Subcutaneous abdominal adipose tissue (tissue), 5 donors: ENCODE data around the gene KRT73.

ENCODE experiments used
- H3K27ac ChIP-seq: one replicate; pipeline ENCODE4 v1.7.0; 2013; ENCODE audit warnings: low read depth, mild to moderate bottlenecking, inconsistent platforms, low read length, moderate library complexity
- H3K27me3 ChIP-seq, 5 donors: one replicate each; pipeline ENCODE4 v1.7.0; 2013; ENCODE audit warnings: low read length in 5 of 5, inconsistent platforms in 1 of 5; ENCODE audit not compliant: control insufficient read depth in 5 of 5, insufficient read depth in 4 of 5
- H3K36me3 ChIP-seq, 5 donors: one replicate each; pipeline ENCODE4 v1.7.0; 2013; ENCODE audit warnings: low read length in 5 of 5; ENCODE audit not compliant: control insufficient read depth in 5 of 5, insufficient read depth in 5 of 5
- H3K4me1 ChIP-seq, 5 donors: one replicate each; pipeline ENCODE4 v1.7.0; 2013; ENCODE audit warnings: low read length in 5 of 5, mild to moderate bottlenecking in 3 of 5, moderate library complexity in 1 of 5; ENCODE audit not compliant: control insufficient read depth in 5 of 5, insufficient read depth in 5 of 5
- H3K4me3 ChIP-seq, 5 donors: one replicate each; pipeline ENCODE4 v1.7.0; 2013; ENCODE audit warnings: low read length in 5 of 5, low read depth in 1 of 5
- H3K9ac ChIP-seq, 5 donors: one replicate each; pipeline ENCODE4 v1.7.0; 2013; ENCODE audit warnings: low read length in 5 of 5, mild to moderate bottlenecking in 4 of 5, moderate library complexity in 3 of 5
- H3K9me3 ChIP-seq, 5 donors: one replicate each; pipeline ENCODE4 v1.7.0; 2013; ENCODE audit warnings: low read length in 5 of 5; ENCODE audit not compliant: control insufficient read depth in 5 of 5
- donor health status: healthy.
- donor health status: healthy.
- donor health status: healthy.
- donor health status: healthy.
- donor health status: healthy.

KRT73 gene

GRCh38 chr12:52647601-52648000 is 29.2 kb upstream of the KRT73 start:
- no peaks in the 10 kb centered on the region for H3K36me3 ChIP-seq
- no peak overlapping the region for H3K27ac ChIP-seq
- peaks cover 1 to 10% (median 5%) of the 10 kb centered on the region in 5 donors for H3K4me1 ChIP-seq
- H3K9ac ChIP-seq: no peak overlapping the region
- peaks cover 0 to 2% (median 0%) of the 10 kb centered on the region in 5 donors for H3K9me3 ChIP-seq
- peaks cover 0 to 13% (median 5%) of the 10 kb centered on the region in 5 donors for H3K27me3 ChIP-seq
- H3K4me3 ChIP-seq: no peak overlapping the region

- Histone ChIP-seq H3K4me1 (peaks cover 1 to 10% (median 5%) of the 10 kb centered on the region in 5 donors), H3K36me3 (no peaks in the 10 kb centered on the region), H3K27ac (no peak overlapping the region), H3K27me3 (peaks cover 0 to 13% (median 5%) of the 10 kb centered on the region in 5 donors), H3K4me3 (no peak overlapping the region), H3K9me3 (no peaks in the 10 kb centered on the region), H3K9ac (no peak overlapping the region)
Observed at GRCh38 chr12:52646613-52647012, 28.3 kb upstream of the KRT73 start.

GRCh38 chr12:52645982-52646381 is 27.6 kb upstream of the KRT73 start:
- no peak overlapping the region for H3K27ac ChIP-seq

GRCh38 chr12:52645120-52645761 is 26.9 kb upstream of the KRT73 start:
- H3K36me3 ChIP-seq: no peaks in the 10 kb centered on the region
- no peak overlapping the region for H3K27ac ChIP-seq
- H3K27me3 ChIP-seq: peaks cover 0 to 13% (median 5%) of the 10 kb centered on the region in 5 donors
- H3K9me3 ChIP-seq: no peaks in the 10 kb centered on the region
- no peak overlapping the region for H3K9ac ChIP-seq
- peaks cover 0 to 2% (median 0%) of the 10 kb centered on the region in 5 donors for H3K4me1 ChIP-seq
- H3K4me3 ChIP-seq: no peak overlapping the region

More at GRCh38 chr12:52645982-52646381, 27.6 kb upstream of the KRT73 start:
- Histone ChIP-seq H3K9ac (no peak overlapping the region), H3K27me3 (peaks cover 0 to 13% (median 5%) of the 10 kb centered on the region in 5 donors), H3K4me1 (peaks cover 1 to 9% (median 5%) of the 10 kb centered on the region in 5 donors), H3K4me3 (no peak overlapping the region), H3K9me3 (no peaks in the 10 kb centered on the region), H3K36me3 (no peaks in the 10 kb centered on the region)

GRCh38 chr12:52644078-52644415 is 25.7 kb upstream of the KRT73 start:
- H3K9ac ChIP-seq: no peak overlapping the region

GRCh38 chr12:52643233-52644077 is 25.1 kb upstream of the KRT73 start:
- Histone ChIP-seq H3K4me1 (no peaks in the 10 kb centered on the region), H3K9me3 (no peaks in the 10 kb centered on the region), H3K9ac (no peak overlapping the region), H3K4me3 (no peak overlapping the region), H3K36me3 (no peaks in the 10 kb centered on the region), H3K27me3 (peaks cover 0 to 13% (median 5%) of the 10 kb centered on the region in 5 donors), H3K27ac (no peak overlapping the region)

More at GRCh38 chr12:52644078-52644415, 25.7 kb upstream of the KRT73 start:
- H3K9me3 ChIP-seq: no peaks in the 10 kb centered on the region
- no peak overlapping the region for H3K4me3 ChIP-seq
- H3K27ac ChIP-seq: no peak overlapping the region
- no peaks in the 10 kb centered on the region for H3K4me1 ChIP-seq
- H3K36me3 ChIP-seq: no peaks in the 10 kb centered on the region
- peaks cover 0 to 13% (median 5%) of the 10 kb centered on the region in 5 donors for H3K27me3 ChIP-seq

- Histone ChIP-seq H3K4me3 (no peak overlapping the region), H3K9me3 (no peaks in the 10 kb centered on the region), H3K36me3 (no peaks in the 10 kb centered on the region), H3K9ac (no peak overlapping the region), H3K27me3 (peaks cover 0 to 13% (median 5%) of the 10 kb centered on the region in 5 donors), H3K27ac (no peak overlapping the region), H3K4me1 (no peaks in the 10 kb centered on the region)
Observed at GRCh38 chr12:52641468-52641867, 23.1 kb upstream of the KRT73 start.

- Histone ChIP-seq H3K9me3 (no peaks in the 10 kb centered on the region), H3K9ac (no peak overlapping the region), H3K4me3 (no peak overlapping the region), H3K36me3 (no peaks in the 10 kb centered on the region), H3K4me1 (no peaks in the 10 kb centered on the region), H3K27me3 (peaks cover 0 to 6% (median 4%) of the 10 kb centered on the region in 5 donors), H3K27ac (no peak overlapping the region)
Observed at GRCh38 chr12:52637299-52637698, 18.9 kb upstream of the KRT73 start.

- Histone ChIP-seq H3K27me3 (peaks cover 2 to 9% (median 3%) of the 10 kb centered on the region in 5 donors), H3K9me3 (no peaks in the 10 kb centered on the region), H3K36me3 (no peaks in the 10 kb centered on the region), H3K27ac (no peak overlapping the region), H3K4me3 (no peak overlapping the region), H3K4me1 (no peaks in the 10 kb centered on the region), H3K9ac (no peak overlapping the region)
Observed at GRCh38 chr12:52636592-52637258, 18.4 kb upstream of the KRT73 start.

- Histone ChIP-seq H3K27me3 (peaks cover 3 to 14% (median 5%) of the 10 kb centered on the region in 5 donors), H3K4me1 (no peaks in the 10 kb centered on the region), H3K36me3 (no peaks in the 10 kb centered on the region), H3K27ac (no peak overlapping the region), H3K4me3 (no peak overlapping the region), H3K9me3 (no peaks in the 10 kb centered on the region), H3K9ac (no peak overlapping the region)
Observed at GRCh38 chr12:52636189-52636588, 17.8 kb upstream of the KRT73 start.
